ENCODE measurements around the gene FN3KRP.

FN3KRP gene

DNA sequence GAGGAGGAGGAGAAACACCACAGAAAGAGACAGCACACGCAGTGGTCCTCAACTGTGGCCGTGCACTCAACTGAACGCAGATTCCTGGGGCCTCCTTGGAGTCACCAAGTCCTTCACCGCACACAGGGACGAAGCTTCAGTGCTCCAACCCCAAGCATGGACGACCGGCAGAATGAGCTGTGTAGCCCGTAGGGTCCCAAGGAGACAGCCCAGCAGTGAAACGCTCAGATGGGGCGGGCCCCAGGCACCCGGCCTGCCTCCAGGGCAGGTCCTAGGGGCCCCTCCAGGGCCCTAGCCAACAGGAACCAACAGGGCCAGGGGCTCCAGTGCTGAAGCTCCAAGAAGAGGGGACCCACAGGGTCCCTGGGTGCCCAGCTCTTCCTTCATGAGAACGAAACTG is 31.2 kb upstream of the FN3KRP start:
- no peak overlapping the region for H3K4me3 ChIP-seq
- no peak overlapping the region for H3K27ac ChIP-seq

DNA sequence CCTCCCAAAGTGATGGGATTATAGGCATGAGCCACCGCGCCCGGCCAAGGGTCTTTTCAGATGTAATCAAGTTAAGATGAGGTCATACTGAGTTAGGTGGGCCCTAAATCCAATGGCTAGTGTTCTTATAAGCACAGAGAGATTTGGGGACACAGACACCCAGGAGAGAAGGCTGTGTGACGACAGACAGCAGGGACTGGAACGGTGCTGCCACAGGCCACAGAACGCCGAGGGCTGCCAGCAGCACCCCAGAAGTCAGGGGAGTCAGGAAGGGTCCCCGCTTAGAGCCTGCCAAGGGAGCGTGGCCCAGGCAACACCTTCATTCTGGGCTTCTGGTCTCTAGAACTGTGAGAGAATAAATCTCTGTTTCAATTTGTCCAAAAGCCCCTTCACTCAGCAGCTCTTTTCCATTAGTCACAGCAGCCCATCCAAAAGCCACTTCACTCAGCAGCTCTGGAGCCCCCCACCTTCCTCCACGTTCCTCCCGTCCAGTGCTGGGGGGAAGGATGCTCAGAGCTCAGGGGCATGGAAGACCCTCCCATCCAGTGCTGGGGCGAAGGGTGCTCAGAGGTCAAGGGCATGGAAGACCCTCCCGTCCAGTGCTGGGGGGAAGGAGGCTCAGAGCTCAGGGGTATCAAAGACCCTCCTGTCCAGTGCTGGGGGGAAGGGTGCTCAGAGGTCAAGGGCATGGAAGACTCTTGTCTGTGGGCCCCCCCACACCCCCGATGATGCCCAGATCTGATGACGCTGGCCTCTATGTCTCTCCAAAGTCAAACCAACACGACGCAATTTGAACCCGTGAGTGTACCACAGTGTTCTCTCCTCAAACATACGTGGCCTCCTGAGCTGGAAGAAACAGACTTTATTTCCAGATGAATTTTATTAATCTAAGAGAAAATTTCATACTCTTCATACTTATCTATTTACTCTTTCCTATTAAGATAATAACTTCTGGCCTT is 29.9 kb upstream of the FN3KRP start:
- TF ChIP-seq FOXP2 (optimal IDR thresholded peaks at IDR 0.05; ENCODE audit: control extremely low read depth, extremely low read length, insufficient read depth) = no peak
- TF ChIP-seq EZH2 (IDR thresholded peaks at IDR 0.05) = no peak
- no peak for TF ChIP-seq POLR2AphosphoS5 (IDR thresholded peaks at IDR 0.05; ENCODE audit: borderline replicate concordance, low read depth, low read length)
- H3K4me3 ChIP-seq = no peak overlapping the region
- no peaks in the 10 kb centered on the region for H3K9me3 ChIP-seq (ENCODE audit: low read depth, low read length)
- H3K36me3 ChIP-seq (ENCODE audit: insufficient read depth, low read length) = no peaks in the 10 kb centered on the region
- no peak for DNase-seq (ENCODE audit: low read depth, low spot score)
- no peak overlapping the region for H3K9ac ChIP-seq (ENCODE audit: insufficient read length)
- H3K27ac ChIP-seq = peak overlapping the region; percentile 1; the same call in 1 of the 2 replicates

More for the DNA sequence above, 31.2 kb upstream of the FN3KRP start:
- no peak for DNase-seq (ENCODE audit: low read depth, low spot score)
- no peaks in the 10 kb centered on the region for H3K36me3 ChIP-seq (ENCODE audit: insufficient read depth, low read length)
- no peak overlapping the region for H3K9ac ChIP-seq (ENCODE audit: insufficient read length)
- 0 out of 2 replicates have a peak, but pooled peaks cover 4% of the 10 kb centered on the region for H3K9me3 ChIP-seq (ENCODE audit: low read depth, low read length)
- TF ChIP-seq EZH2 (IDR thresholded peaks at IDR 0.05) = no peak
- no peak for TF ChIP-seq FOXP2 (optimal IDR thresholded peaks at IDR 0.05; ENCODE audit: control extremely low read depth, extremely low read length, insufficient read depth)
- TF ChIP-seq POLR2AphosphoS5 (IDR thresholded peaks at IDR 0.05; ENCODE audit: borderline replicate concordance, low read depth, low read length) = no peak

DNA sequence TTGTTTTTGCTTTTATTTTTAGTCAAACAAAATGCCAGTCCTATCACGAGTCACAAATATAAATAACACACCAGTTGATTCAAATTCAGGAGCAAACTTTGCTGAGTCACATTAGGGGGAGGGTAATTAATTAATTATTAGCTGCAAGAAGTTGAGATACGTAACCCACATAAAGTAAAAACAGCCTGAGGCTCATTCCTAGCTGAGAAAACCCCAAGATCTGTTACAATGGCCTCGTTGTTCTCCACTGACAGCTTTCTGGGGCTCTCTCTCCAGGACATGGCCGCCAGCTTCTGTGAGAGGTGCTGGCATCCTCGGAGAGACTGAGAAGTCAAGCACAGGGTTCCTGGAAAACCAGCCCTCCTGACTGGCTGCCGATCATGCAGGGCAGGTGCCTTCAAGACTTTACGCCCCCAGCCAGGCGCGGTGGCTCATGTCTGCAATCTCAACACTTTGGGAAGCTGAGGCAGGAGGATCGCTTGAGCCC is 29.1 kb upstream of the FN3KRP start:
- no peaks in the 10 kb centered on the region for H3K9me3 ChIP-seq (ENCODE audit: low read depth, low read length)
- no peak for TF ChIP-seq FOXP2 (optimal IDR thresholded peaks at IDR 0.05; ENCODE audit: control extremely low read depth, extremely low read length, insufficient read depth)
- TF ChIP-seq EZH2 (IDR thresholded peaks at IDR 0.05) = no peak
- no peak for TF ChIP-seq POLR2AphosphoS5 (IDR thresholded peaks at IDR 0.05; ENCODE audit: borderline replicate concordance, low read depth, low read length)
- peak overlapping the region; percentile 2 for H3K9ac ChIP-seq (ENCODE audit: insufficient read length)
- H3K27ac ChIP-seq = peak overlapping the region; percentile 1; the same call in 1 of the 2 replicates
- H3K4me3 ChIP-seq = no peak overlapping the region
- peak; percentile 10 for DNase-seq (ENCODE audit: low read depth, low spot score)
- no peaks in the 10 kb centered on the region for H3K36me3 ChIP-seq (ENCODE audit: insufficient read depth, low read length)

DNA sequence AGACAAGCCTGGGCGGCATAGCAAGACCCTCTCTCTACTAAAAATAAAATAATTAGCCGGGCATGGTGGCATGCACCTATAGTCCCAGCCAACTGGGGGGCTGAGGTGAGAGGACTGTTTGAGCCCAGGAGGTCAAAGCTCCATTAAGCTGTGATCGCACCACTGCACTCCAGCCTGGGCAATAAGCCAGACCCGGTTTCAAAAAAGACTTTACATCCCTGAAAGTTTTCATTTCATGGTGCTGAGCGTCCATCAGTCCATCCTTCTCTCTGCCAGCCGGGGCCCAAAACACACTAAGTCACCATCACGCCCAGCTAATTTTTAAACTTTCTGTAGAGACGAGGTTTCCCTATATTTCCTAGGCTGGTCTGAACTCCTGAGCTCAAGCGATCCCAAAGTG is 28.6 kb upstream of the FN3KRP start:
- TF ChIP-seq EZH2 (IDR thresholded peaks at IDR 0.05) (no peak), FOXP2 (optimal IDR thresholded peaks at IDR 0.05; ENCODE audit: control extremely low read depth, extremely low read length, insufficient read depth) (no peak), POLR2AphosphoS5 (IDR thresholded peaks at IDR 0.05; ENCODE audit: borderline replicate concordance, low read depth, low read length) (no peak)
- Histone ChIP-seq H3K36me3 (ENCODE audit: insufficient read depth, low read length) (no peaks in the 10 kb centered on the region), H3K9ac (ENCODE audit: insufficient read length) (no peak overlapping the region), H3K4me3 (no peak overlapping the region), H3K9me3 (ENCODE audit: low read depth, low read length) (no peaks in the 10 kb centered on the region), H3K27ac (no peak overlapping the region)
- DNase-seq (ENCODE audit: low read depth, low spot score) = no peak

DNA sequence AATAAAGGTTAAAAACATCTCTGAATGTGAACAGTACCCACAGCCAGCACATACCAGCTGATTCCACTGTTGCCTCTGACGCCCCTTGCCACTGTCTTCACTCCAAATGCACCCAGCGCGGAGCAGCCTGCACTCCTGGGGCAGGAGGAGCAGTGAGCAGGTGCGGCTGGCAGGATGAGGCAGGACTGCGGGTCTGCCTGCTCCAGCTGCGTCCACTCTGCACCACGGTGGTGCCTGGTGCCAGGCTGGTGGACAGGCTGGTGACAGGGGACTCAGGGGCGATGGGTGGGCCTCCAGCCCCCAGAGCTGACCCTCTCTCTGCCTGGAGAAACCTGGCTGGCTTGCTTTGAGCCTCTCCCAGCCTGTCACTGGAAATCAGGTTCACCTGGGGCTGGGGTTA is 27.4 kb upstream of the FN3KRP start:
- Histone ChIP-seq H3K36me3 (ENCODE audit: insufficient read depth, low read length) (no peaks in the 10 kb centered on the region), H3K27ac (no peak overlapping the region), H3K4me3 (no peak overlapping the region), H3K9ac (ENCODE audit: insufficient read length) (no peak overlapping the region), H3K9me3 (ENCODE audit: low read depth, low read length) (no peaks in the 10 kb centered on the region)
- no peak for DNase-seq (ENCODE audit: low read depth, low spot score)
- no peak for TF ChIP-seq FOXP2 (optimal IDR thresholded peaks at IDR 0.05; ENCODE audit: control extremely low read depth, extremely low read length, insufficient read depth)
- no peak for TF ChIP-seq POLR2AphosphoS5 (IDR thresholded peaks at IDR 0.05; ENCODE audit: borderline replicate concordance, low read depth, low read length)
- TF ChIP-seq EZH2 (IDR thresholded peaks at IDR 0.05) = no peak

DNA sequence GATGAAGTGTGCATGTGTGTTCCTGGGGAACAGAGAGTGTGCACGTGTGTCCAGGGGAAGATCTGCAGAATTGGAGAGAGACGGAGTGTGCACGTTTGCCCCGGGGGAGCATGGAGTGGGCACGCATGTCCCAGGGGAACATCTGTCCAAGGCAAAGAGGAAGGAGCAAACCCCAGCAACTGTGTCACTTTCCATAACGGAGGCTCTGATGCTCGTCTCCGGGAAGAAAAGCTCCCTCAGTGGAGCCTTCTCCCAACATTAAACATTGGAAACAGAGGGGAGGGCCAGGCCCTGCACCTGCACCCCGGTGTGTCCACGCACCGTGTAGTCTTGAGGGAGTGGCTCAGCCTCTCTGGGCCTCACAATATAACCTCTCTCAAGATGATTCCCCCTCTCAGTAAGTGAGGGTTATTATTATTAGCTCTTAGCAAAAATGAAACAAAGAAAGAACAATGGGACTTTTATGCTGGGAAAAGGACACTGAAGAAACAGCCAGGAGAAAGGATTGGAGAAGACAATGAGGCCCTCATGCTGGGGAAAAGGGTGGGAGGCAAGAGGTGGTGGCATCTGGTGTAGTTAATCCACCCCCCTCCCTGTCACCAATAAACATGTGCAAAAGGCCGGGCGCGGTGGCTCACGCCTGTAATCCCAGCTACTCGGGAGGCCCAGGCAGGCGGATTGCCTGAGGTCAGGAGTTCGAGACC is 25.6 kb upstream of the FN3KRP start:
- H3K4me3 ChIP-seq = no peak overlapping the region
- DNase-seq (ENCODE audit: low read depth, low spot score) = no peak
- TF ChIP-seq POLR2AphosphoS5 (IDR thresholded peaks at IDR 0.05; ENCODE audit: borderline replicate concordance, low read depth, low read length) = no peak
- no peak for TF ChIP-seq EZH2 (IDR thresholded peaks at IDR 0.05)
- no peak for TF ChIP-seq FOXP2 (optimal IDR thresholded peaks at IDR 0.05; ENCODE audit: control extremely low read depth, extremely low read length, insufficient read depth)
- H3K27ac ChIP-seq = no peak overlapping the region
- no peaks in the 10 kb centered on the region for H3K36me3 ChIP-seq (ENCODE audit: insufficient read depth, low read length)
- H3K9me3 ChIP-seq (ENCODE audit: low read depth, low read length) = no peaks in the 10 kb centered on the region
- no peak overlapping the region for H3K9ac ChIP-seq (ENCODE audit: insufficient read length)

DNA sequence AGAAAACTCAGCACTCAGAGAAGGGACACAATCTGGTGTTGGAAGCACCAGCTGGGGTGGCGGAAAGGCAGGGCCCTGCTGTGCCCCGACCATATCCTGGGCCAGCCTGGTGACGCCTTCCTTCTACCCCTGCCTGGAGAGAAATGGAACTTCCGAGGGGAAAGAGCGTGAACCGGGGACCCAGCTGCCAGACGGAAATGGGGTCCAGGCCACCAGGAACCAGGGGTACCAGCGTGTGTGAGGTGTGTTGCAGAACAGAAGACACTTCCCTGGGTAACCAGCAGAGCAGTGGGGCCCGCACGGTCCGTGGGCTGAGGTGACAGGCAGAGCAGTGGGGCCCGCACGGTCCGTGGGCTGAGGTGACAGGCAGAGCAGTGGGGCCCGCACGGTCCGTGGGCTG is 24.8 kb upstream of the FN3KRP start:
- Histone ChIP-seq H3K9me3 (ENCODE audit: low read depth, low read length) (no peaks in the 10 kb centered on the region), H3K27ac (no peak overlapping the region), H3K9ac (ENCODE audit: insufficient read length) (no peak overlapping the region), H3K4me3 (no peak overlapping the region), H3K36me3 (ENCODE audit: insufficient read depth, low read length) (no peaks in the 10 kb centered on the region)
- TF ChIP-seq FOXP2 (optimal IDR thresholded peaks at IDR 0.05; ENCODE audit: control extremely low read depth, extremely low read length, insufficient read depth) (no peak), EZH2 (IDR thresholded peaks at IDR 0.05) (no peak), POLR2AphosphoS5 (IDR thresholded peaks at IDR 0.05; ENCODE audit: borderline replicate concordance, low read depth, low read length) (no peak)
- no peak for DNase-seq (ENCODE audit: low read depth, low spot score)

DNA sequence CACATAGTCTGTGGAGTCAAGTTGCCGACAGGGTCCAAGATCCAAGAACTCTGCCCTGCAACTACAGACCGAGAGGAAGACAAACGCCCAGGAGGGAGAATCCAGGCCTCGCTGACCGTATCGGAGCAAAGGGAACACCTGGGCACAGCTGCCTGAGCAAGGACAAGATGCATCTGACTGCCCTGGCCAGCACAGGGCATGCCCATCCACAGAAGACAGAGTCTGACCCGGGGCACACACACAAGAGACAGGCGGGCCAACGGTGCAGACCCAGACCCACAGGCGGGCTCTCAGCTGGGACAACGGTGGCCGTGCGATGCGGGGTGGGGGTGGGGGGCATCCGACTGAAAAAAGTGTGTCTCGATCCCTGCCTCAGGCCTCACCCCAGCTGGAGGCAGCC is 24.2 kb upstream of the FN3KRP start:
- H3K27ac ChIP-seq = no peak overlapping the region
- TF ChIP-seq POLR2AphosphoS5 (IDR thresholded peaks at IDR 0.05; ENCODE audit: borderline replicate concordance, low read depth, low read length) (no peak), EZH2 (IDR thresholded peaks at IDR 0.05) (no peak), FOXP2 (optimal IDR thresholded peaks at IDR 0.05; ENCODE audit: control extremely low read depth, extremely low read length, insufficient read depth) (no peak)
- no peak overlapping the region for H3K9ac ChIP-seq (ENCODE audit: insufficient read length)
- no peaks in the 10 kb centered on the region for H3K36me3 ChIP-seq (ENCODE audit: insufficient read depth, low read length)
- H3K4me3 ChIP-seq = no peak overlapping the region
- H3K9me3 ChIP-seq (ENCODE audit: low read depth, low read length) = no peaks in the 10 kb centered on the region
- DNase-seq (ENCODE audit: low read depth, low spot score) = no peak

Data from SK-N-MC (cell line).